Uterus (tissue), 2 donors: ENCODE results near the gene CERS4.

Experiments used
- POLR2A ChIP-seq, 2 donors: fragments of 450-650 bp; IDR thresholded peaks; one replicate each; pipeline ENCODE4 v1.6.1; 2016; ENCODE audit warnings: antibody characterized with exemption in 2 of 2, mild to moderate bottlenecking in 1 of 2, moderate library complexity in 1 of 2
- TF ChIP-seq, protein P1 (sequence below), 4 experiments: fragments of 200-600 bp in 2 of 4; fragments of 450-650 bp in 2 of 4; sonication (generic) in 2 of 4; IDR thresholded peaks; one replicate each; pipeline ENCODE4 v1.5.1; 2016 to 2019; ENCODE audit warnings: antibody characterized with exemption in 4 of 4, mild to moderate bottlenecking in 2 of 4, moderate library complexity in 1 of 4

DNA sequence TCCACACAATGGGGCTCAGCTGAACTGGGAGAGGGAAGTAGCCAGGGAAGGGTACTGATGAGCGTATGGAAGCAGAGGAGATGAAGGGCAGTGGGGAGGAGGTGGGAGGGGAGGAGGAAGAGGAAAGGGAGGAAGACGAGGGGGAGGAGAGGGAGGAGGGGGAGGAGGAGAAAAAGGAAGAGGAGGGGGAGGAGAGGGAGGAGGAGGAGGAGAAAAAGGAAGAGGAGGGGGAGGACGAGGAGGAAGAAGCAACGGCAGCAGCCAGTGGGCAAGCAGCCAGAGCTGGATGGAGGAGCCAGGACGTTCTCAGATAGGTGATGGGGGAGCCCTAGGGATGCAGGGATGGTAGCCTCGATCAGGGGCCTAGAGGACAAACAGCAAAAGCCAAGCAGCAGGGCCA is 5.6 kb downstream of the CERS4 start:
- TF ChIP-seq POLR2A (IDR thresholded peaks at IDR 0.05): no peak
- TF ChIP-seq, protein P1, sequence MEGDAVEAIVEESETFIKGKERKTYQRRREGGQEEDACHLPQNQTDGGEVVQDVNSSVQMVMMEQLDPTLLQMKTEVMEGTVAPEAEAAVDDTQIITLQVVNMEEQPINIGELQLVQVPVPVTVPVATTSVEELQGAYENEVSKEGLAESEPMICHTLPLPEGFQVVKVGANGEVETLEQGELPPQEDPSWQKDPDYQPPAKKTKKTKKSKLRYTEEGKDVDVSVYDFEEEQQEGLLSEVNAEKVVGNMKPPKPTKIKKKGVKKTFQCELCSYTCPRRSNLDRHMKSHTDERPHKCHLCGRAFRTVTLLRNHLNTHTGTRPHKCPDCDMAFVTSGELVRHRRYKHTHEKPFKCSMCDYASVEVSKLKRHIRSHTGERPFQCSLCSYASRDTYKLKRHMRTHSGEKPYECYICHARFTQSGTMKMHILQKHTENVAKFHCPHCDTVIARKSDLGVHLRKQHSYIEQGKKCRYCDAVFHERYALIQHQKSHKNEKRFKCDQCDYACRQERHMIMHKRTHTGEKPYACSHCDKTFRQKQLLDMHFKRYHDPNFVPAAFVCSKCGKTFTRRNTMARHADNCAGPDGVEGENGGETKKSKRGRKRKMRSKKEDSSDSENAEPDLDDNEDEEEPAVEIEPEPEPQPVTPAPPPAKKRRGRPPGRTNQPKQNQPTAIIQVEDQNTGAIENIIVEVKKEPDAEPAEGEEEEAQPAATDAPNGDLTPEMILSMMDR (IDR thresholded peaks at IDR 0.05): no peak
